ENCODE data around the gene SSTR1. TPM values are rescaled to one million over a fixed set of nuclear protein-coding genes. Genes with fewer than 3 reads are reported as not detected.

The SSTR1 gene
- total and polyA plus RNA-seq, 7 donors: 0.21 to 0.60 (median 0.39) TPM

DNA sequence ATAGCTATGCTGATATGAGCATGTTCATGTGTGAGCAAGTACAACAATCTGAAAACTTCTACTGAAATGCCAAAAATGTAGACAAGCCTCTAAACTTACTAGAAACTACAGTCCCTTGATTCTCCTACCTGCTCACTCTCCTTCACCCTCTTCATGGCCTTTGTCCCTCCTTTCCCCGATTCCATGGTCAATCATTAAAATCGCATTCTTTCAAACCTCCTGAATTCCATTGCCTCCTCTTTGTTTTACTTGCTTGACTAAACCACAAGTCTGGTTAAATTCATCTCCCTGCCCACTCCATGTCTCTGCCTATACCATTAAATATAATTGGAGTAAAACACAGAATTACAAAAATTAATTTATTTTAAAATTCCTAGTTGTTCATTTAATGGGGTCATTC lies 33.0 kb upstream of the SSTR1 start:
- no peak for DNase-seq
- Histone ChIP-seq H3K27me3 (ENCODE audit: insufficient read depth in 3 of 3, low read length in 2 of 3) (no peaks in the 10 kb centered on the region), H3K27ac (no peak overlapping the region), H3K4me1 (no peaks in the 10 kb centered on the region), H3K9me3 (no peaks in the 10 kb centered on the region), H3K36me3 (ENCODE audit: insufficient read depth in 1 of 2, low read depth in 1 of 2) (no peaks in the 10 kb centered on the region), H3K4me3 (no peak overlapping the region)
- TF ChIP-seq, protein P1, sequence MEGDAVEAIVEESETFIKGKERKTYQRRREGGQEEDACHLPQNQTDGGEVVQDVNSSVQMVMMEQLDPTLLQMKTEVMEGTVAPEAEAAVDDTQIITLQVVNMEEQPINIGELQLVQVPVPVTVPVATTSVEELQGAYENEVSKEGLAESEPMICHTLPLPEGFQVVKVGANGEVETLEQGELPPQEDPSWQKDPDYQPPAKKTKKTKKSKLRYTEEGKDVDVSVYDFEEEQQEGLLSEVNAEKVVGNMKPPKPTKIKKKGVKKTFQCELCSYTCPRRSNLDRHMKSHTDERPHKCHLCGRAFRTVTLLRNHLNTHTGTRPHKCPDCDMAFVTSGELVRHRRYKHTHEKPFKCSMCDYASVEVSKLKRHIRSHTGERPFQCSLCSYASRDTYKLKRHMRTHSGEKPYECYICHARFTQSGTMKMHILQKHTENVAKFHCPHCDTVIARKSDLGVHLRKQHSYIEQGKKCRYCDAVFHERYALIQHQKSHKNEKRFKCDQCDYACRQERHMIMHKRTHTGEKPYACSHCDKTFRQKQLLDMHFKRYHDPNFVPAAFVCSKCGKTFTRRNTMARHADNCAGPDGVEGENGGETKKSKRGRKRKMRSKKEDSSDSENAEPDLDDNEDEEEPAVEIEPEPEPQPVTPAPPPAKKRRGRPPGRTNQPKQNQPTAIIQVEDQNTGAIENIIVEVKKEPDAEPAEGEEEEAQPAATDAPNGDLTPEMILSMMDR (IDR thresholded peaks at IDR 0.05): no peak
- intact Hi-C loops (cut with DNase I): no loop called here
- WGBS, 3 donors: 92 to 100% (median 92%) methylated on average over 2 of the region's 2 CpGs
- ATAC-seq: no peak

DNA sequence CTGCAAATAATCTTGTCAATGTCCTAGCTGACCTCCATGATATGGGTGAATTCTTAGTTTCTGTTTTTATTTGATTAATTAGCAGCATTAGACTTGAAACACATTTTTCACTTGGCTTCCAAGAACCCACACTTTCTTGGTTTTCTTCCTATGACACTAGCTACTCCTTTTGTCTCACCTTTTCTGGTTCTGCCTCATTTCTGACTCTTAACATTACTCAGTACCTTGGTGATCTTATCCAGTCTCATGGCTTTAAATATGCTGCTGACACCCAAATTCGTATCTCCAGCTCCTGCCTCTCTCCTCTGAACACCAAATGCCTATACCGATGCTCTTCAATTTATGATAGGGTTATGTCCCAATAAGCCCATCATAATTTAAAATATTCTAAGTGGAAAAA lies 32.0 kb upstream of the SSTR1 start:
- Histone ChIP-seq H3K27ac (no peak overlapping the region), H3K4me1 (no peaks in the 10 kb centered on the region), H3K9me3 (no peaks in the 10 kb centered on the region), H3K36me3 (ENCODE audit: insufficient read depth in 1 of 2, low read depth in 1 of 2) (no peaks in the 10 kb centered on the region), H3K4me3 (no peak overlapping the region), H3K27me3 (ENCODE audit: insufficient read depth in 3 of 3, low read length in 2 of 3) (no peaks in the 10 kb centered on the region)
- 85 to 92% (median 86%) methylated on average over 2 of the region's 2 CpGs for WGBS, 3 donors
- TF ChIP-seq, protein P1 (IDR thresholded peaks at IDR 0.05): no peak
- ATAC-seq (no peak), DNase-seq (no peak)
- intact Hi-C loops (cut with DNase I): no loop called here

DNA sequence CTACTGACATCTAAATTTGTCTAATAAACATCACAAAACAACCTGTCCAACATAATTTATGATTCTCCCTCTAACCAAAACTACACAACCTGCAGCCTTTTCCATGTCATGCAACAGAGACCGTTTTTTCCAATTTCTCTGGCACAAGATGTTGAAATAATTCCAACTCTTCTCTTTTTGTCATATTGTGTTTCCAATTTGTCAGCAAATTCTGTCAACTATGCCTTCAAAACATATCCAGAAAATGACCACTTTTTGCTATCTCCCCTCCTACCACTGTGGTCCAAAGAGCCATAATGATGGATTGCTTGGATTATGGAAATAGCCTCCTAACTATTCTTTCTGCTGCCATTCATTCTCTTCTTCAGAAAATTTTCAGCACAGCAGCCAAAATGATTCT lies 31.3 kb upstream of the SSTR1 start:
- H3K4me1 ChIP-seq: no peaks in the 10 kb centered on the region
- no peak for DNase-seq

DNA sequence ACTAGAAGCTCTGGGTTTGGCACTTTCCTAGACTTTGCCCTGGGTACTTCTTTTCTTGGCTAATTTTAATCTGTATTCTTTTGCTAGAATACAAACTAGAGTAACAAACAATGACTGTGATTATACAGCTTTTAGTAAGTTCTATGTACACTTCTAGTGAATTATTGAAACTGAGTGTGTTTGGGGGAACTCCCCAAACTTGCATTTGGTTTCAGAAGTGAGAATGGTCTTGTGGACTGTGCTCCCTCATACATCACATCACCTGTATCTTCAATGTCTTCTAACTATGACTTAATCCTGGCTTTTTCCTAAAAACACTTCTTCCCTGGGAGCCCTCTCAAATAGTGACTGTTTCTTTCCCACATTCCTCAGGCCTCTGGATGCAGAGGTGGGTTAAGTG lies 23.6 kb upstream of the SSTR1 start:
- no peaks in the 10 kb centered on the region for H3K36me3 ChIP-seq (ENCODE audit: insufficient read depth in 1 of 2, low read depth in 1 of 2)
- intact Hi-C loops (cut with DNase I): no loop called here
- no peaks in the 10 kb centered on the region for H3K9me3 ChIP-seq
- DNase-seq (no peak), ATAC-seq (no peak)
- no peak overlapping the region for H3K4me3 ChIP-seq
- TF ChIP-seq, protein P1 (IDR thresholded peaks at IDR 0.05): no peak
- H3K27me3 ChIP-seq (ENCODE audit: insufficient read depth in 3 of 3, low read length in 2 of 3): no peaks in the 10 kb centered on the region
- no peaks in the 10 kb centered on the region for H3K4me1 ChIP-seq
- no peak overlapping the region for H3K27ac ChIP-seq

More for the DNA sequence above, 31.3 kb upstream of the SSTR1 start:
- no peak overlapping the region for H3K27ac ChIP-seq
- H3K9me3 ChIP-seq: no peaks in the 10 kb centered on the region
- H3K27me3 ChIP-seq (ENCODE audit: insufficient read depth in 3 of 3, low read length in 2 of 3): no peaks in the 10 kb centered on the region
- no peaks in the 10 kb centered on the region for H3K36me3 ChIP-seq (ENCODE audit: insufficient read depth in 1 of 2, low read depth in 1 of 2)
- TF ChIP-seq, protein P1 (IDR thresholded peaks at IDR 0.05): no peak
- intact Hi-C loops (cut with DNase I): no loop called here
- 41 to 65% (median 50%) methylated on average over 1 of the region's 1 CpG for WGBS, 3 donors
- no peak overlapping the region for H3K4me3 ChIP-seq
- no peak for ATAC-seq

DNA sequence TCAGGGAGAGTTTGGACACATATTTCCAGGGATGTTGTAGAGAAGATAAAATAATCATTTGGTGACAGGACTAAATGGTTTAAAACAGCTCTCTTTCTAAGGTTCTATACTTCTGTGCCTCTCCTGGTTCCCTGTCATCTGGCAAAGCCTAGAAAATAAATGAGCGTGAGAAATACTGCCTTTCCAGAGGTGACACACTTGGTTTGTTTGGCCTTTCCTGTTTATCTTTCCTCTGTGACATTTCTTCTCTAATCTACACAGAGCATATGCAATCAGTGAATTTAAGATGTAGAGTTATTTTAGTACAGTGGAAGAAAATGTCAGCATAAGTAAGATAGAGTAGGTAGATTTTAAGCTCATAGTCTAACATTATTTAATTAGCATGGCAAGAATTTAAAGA lies 22.0 kb upstream of the SSTR1 start:
- no peaks in the 10 kb centered on the region for H3K4me1 ChIP-seq
- no peak for DNase-seq
- TF ChIP-seq, protein P1 (IDR thresholded peaks at IDR 0.05): no peak
- no peak for ATAC-seq
- no peak overlapping the region for H3K4me3 ChIP-seq
- 65 to 83% (median 71%) methylated on average over 1 of the region's 1 CpG for WGBS, 3 donors
- no peaks in the 10 kb centered on the region for H3K36me3 ChIP-seq (ENCODE audit: insufficient read depth in 1 of 2, low read depth in 1 of 2)
- no peaks in the 10 kb centered on the region for H3K27me3 ChIP-seq (ENCODE audit: insufficient read depth in 3 of 3, low read length in 2 of 3)
- H3K27ac ChIP-seq: no peak overlapping the region
- intact Hi-C loops (cut with DNase I): no loop called here
- H3K9me3 ChIP-seq: no peaks in the 10 kb centered on the region
